Measurements from ENCODE around the gene EEIG2. TPM values are rescaled to one million over a fixed set of nuclear protein-coding genes. Genes with fewer than 3 reads are reported as not detected.
"Not testable (repeated sequence)": the region's sequence is repeated elsewhere in the genome, so short reads cannot be mapped to it uniquely, and the experiment has no call there.

The EEIG2 gene
- total RNA-seq, 1 donor from 2014 or later: 18.8 TPM

GRCh38 chr1:108537976-108538375 lies 21.9 kb upstream of the EEIG2 start:
- peaks cover 18% of the 10 kb centered on the region for H3K4me1 Mint-ChIP-seq (ENCODE audit: unreplicated experiment)
- H3K4me3 Mint-ChIP-seq (ENCODE audit: unreplicated experiment): no peak overlapping the region
- no peaks in the 10 kb centered on the region for H3K9me3 Mint-ChIP-seq (ENCODE audit: unreplicated experiment)

GRCh38 chr1:108540977-108541376 lies 18.9 kb upstream of the EEIG2 start:
- H3K4me3 Mint-ChIP-seq (ENCODE audit: unreplicated experiment): no peak overlapping the region
- no peak for TF ChIP-seq CTCF (IDR thresholded peaks at IDR 0.05; ENCODE audit: unreplicated experiment)
- no peak overlapping the region for H3K27ac Mint-ChIP-seq (ENCODE audit: unreplicated experiment)

More at GRCh38 chr1:108537976-108538375, 21.9 kb upstream of the EEIG2 start:
- Mint-ChIP-seq H3K27ac (ENCODE audit: unreplicated experiment) (no peak overlapping the region), H3K27me3 (ENCODE audit: unreplicated experiment) (peaks cover 1% of the 10 kb centered on the region), H3K36me3 (ENCODE audit: low read depth, unreplicated experiment) (no peaks in the 10 kb centered on the region)
- no peak for DNase-seq (ENCODE audit: low spot score)
- TF ChIP-seq CTCF (IDR thresholded peaks at IDR 0.05; ENCODE audit: unreplicated experiment): no peak

GRCh38 chr1:108541861-108542260 lies 18.0 kb upstream of the EEIG2 start:
- no peak overlapping the region for H3K27ac Mint-ChIP-seq (ENCODE audit: unreplicated experiment)

More at GRCh38 chr1:108540977-108541376, 18.9 kb upstream of the EEIG2 start:
- Mint-ChIP-seq H3K9me3 (ENCODE audit: unreplicated experiment) (no peaks in the 10 kb centered on the region), H3K27me3 (ENCODE audit: unreplicated experiment) (no peaks in the 10 kb centered on the region), H3K36me3 (ENCODE audit: low read depth, unreplicated experiment) (no peaks in the 10 kb centered on the region), H3K4me1 (ENCODE audit: unreplicated experiment) (peaks cover 12% of the 10 kb centered on the region)
- no peak for DNase-seq (ENCODE audit: low spot score)

GRCh38 chr1:108547493-108547892 lies 12.4 kb upstream of the EEIG2 start:
- not testable (repeated sequence) for H3K27ac Mint-ChIP-seq (ENCODE audit: unreplicated experiment); DNase-seq (ENCODE audit: low spot score); H3K9me3 Mint-ChIP-seq (ENCODE audit: unreplicated experiment); H3K4me1 Mint-ChIP-seq (ENCODE audit: unreplicated experiment); H3K4me3 Mint-ChIP-seq (ENCODE audit: unreplicated experiment); H3K36me3 Mint-ChIP-seq (ENCODE audit: low read depth, unreplicated experiment); H3K27me3 Mint-ChIP-seq (ENCODE audit: unreplicated experiment)

More at GRCh38 chr1:108541861-108542260, 18.0 kb upstream of the EEIG2 start:
- TF ChIP-seq CTCF (IDR thresholded peaks at IDR 0.05; ENCODE audit: unreplicated experiment): no peak
- no peak for DNase-seq (ENCODE audit: low spot score)
- Mint-ChIP-seq H3K27me3 (ENCODE audit: unreplicated experiment) (peaks cover 1% of the 10 kb centered on the region), H3K4me3 (ENCODE audit: unreplicated experiment) (no peak overlapping the region), H3K36me3 (ENCODE audit: low read depth, unreplicated experiment) (no peaks in the 10 kb centered on the region), H3K9me3 (ENCODE audit: unreplicated experiment) (no peaks in the 10 kb centered on the region), H3K4me1 (ENCODE audit: unreplicated experiment) (peaks cover 12% of the 10 kb centered on the region)

GRCh38 chr1:108551137-108551862 lies 8.6 kb upstream of the EEIG2 start:
- H3K4me3 Mint-ChIP-seq (ENCODE audit: unreplicated experiment): no peak overlapping the region
- no peaks in the 10 kb centered on the region for H3K9me3 Mint-ChIP-seq (ENCODE audit: unreplicated experiment)
- TF ChIP-seq CTCF (IDR thresholded peaks at IDR 0.05; ENCODE audit: unreplicated experiment): no peak
- H3K4me1 Mint-ChIP-seq (ENCODE audit: unreplicated experiment): peaks cover 17% of the 10 kb centered on the region
- H3K27ac Mint-ChIP-seq (ENCODE audit: unreplicated experiment): no peak overlapping the region
- H3K36me3 Mint-ChIP-seq (ENCODE audit: low read depth, unreplicated experiment): no peaks in the 10 kb centered on the region
- no peak for DNase-seq (ENCODE audit: low spot score)
- peaks cover 1% of the 10 kb centered on the region for H3K27me3 Mint-ChIP-seq (ENCODE audit: unreplicated experiment)
